Dermis microvascular lymphatic vessel endothelial cell (primary cell): ENCODE data around the gene PCDHGA8. TPM values are rescaled to one million over a fixed set of nuclear protein-coding genes. Genes with fewer than 3 reads are reported as not detected.
A peak's percentile ranks its signal among the peaks of the same experiment; 100 is the strongest.
"Not testable (repeated sequence)": the region's sequence is repeated elsewhere in the genome, so short reads cannot be mapped to it uniquely, and the experiment has no call there.

Experiments
- DNase-seq, 2 donors: peaks; one replicate each; pipeline versions ENCODE4 v3.0.0 to v3.0.0-alpha.2; 2010; ENCODE audit warnings: low read depth in 2 of 2
- total RNA-seq: library from RNA; depleted of rRNA; stranded (reverse); fragments of >200 nt; gene quantifications from 2 replicates; pipeline ENCODE4 v1.2.1, GENCODE V29; 2014

PCDHGA8 gene
- total RNA-seq, 1 donor from 2014 or later = 0.64 TPM

GRCh38 chr5:141371572-141372475, 20.6 kb upstream of the PCDHGA8 start:
- DNase-seq = no peak

GRCh38 chr5:141373673-141374317, 18.6 kb upstream of the PCDHGA8 start, which contains the start of gene PCDHGA6:
TSS of gene PCDHGA6 (plus strand) at chr5:141373891. CDS start at chr5:141374084, 193 bp downstream.
- DNase-seq = peak in 1 of 2 donors; percentile 42

GRCh38 chr5:141374627-141375026, 17.8 kb upstream of the PCDHGA8 start:
- DNase-seq = no peak

GRCh38 chr5:141375444-141376155, 16.8 kb upstream of the PCDHGA8 start:
- not testable (repeated sequence) for DNase-seq

- peak in 1 of 2 donors; percentile 43 for DNase-seq
Measured at GRCh38 chr5:141382469-141383294, 9.8 kb upstream of the PCDHGA8 start, which contains the start of gene PCDHGA7. TSS of gene PCDHGA7 (plus strand) at chr5:141382742. CDS start at chr5:141382900, 158 bp downstream.

GRCh38 chr5:141383345-141383744, 9.1 kb upstream of the PCDHGA8 start:
- DNase-seq = no peak

- no peak for DNase-seq
Measured at GRCh38 chr5:141384471-141385267, 7.8 kb upstream of the PCDHGA8 start.

GRCh38 chr5:141387557-141388311, 4.7 kb upstream of the PCDHGA8 start, which contains the start of gene PCDHGB4:
TSS of gene PCDHGB4 (plus strand) at chr5:141387698. CDS start at chr5:141387885, 187 bp downstream.
- peak in 1 of 2 donors; percentile 56 for DNase-seq

- no peak for DNase-seq
Measured at GRCh38 chr5:141388661-141389060, 3.8 kb upstream of the PCDHGA8 start.

- no peak for DNase-seq
Measured at GRCh38 chr5:141389153-141390042, 3.0 kb upstream of the PCDHGA8 start.

- no peak for DNase-seq
Measured at GRCh38 chr5:141393267-141393666, 834 bp downstream of the PCDHGA8 start.

- not testable (repeated sequence) for DNase-seq
Measured at GRCh38 chr5:141394401-141395187, 2.2 kb downstream of the PCDHGA8 start.

GRCh38 chr5:141397756-141398551, 5.5 kb downstream of the PCDHGA8 start, which contains the start of gene PCDHGB5:
TSS of gene PCDHGB5 (plus strand) at chr5:141397947. CDS start at chr5:141398128, 181 bp downstream.
- peak; percentile 18 to 70 for DNase-seq

GRCh38 chr5:141398608-141399007, 6.2 kb downstream of the PCDHGA8 start:
- DNase-seq = no peak

GRCh38 chr5:141399555-141400258, 7.3 kb downstream of the PCDHGA8 start:
- no peak for DNase-seq
